Ovary (tissue), 9 donors: Measurements from ENCODE around the gene TMEM135. TPM values are rescaled to one million over a fixed set of nuclear protein-coding genes. Genes with fewer than 3 reads are reported as not detected.
"Not testable (repeated sequence)": the region's sequence is repeated elsewhere in the genome, so short reads cannot be mapped to it uniquely, and the experiment has no call there.

Experiments used
- DNase-seq, 5 donors: peaks; one replicate each; pipeline ENCODE4 v3.0.0-alpha.2; 2019 to 2020
- H3K27ac ChIP-seq, 2 donors: fragments of 200-600 bp; one replicate each; pipeline versions ENCODE4 v1.5.1 to v1.8.0; 2019 to 2022
- H3K27me3 ChIP-seq: fragments of 200-600 bp; one replicate; pipeline ENCODE4 v1.8.0; 2022
- H3K36me3 ChIP-seq: fragments of 200-600 bp; sonication (generic); one replicate; pipeline ENCODE4 v1.5.1; 2019
- H3K4me1 ChIP-seq: one replicate; pipeline ENCODE4 v1.8.1; 2013; ENCODE audit warnings: mild to moderate bottlenecking, moderate library complexity; ENCODE audit not compliant: insufficient read depth
- H3K4me3 ChIP-seq: fragments of 200-600 bp; sonication (generic); one replicate; pipeline ENCODE4 v1.5.1; 2017
- H3K9me3 ChIP-seq, 2 donors: fragments of 200-600 bp in 1 of 2; sonication (generic) in 1 of 2; one replicate each; pipeline versions ENCODE4 v1.5.1 to v1.8.1; 2013 to 2019; ENCODE audit warnings: mild to moderate bottlenecking in 1 of 2, moderate library complexity in 1 of 2
- CTCF ChIP-seq, 3 donors: fragments of 450-650 bp in 2 of 3; fragments of 200-600 bp in 1 of 3; IDR thresholded peaks; one replicate each; pipeline versions ENCODE4 v1.5.1 to v1.8.0; 2016 to 2022; ENCODE audit warnings: antibody characterized with exemption in 3 of 3, mild to moderate bottlenecking in 1 of 3
- EP300 ChIP-seq: sonication (generic); formaldehyde crosslinking; IDR thresholded peaks from one replicate; pipeline ENCODE4 v1.6.1; 2017; ENCODE audit warnings: antibody characterized with exemption
- POLR2A ChIP-seq: fragments of 450-650 bp; IDR thresholded peaks from one replicate; pipeline ENCODE4 v1.6.1; 2017; ENCODE audit warnings: antibody characterized with exemption, mild to moderate bottlenecking, moderate library complexity
- WGBS, 3 donors: extraction: QIAGEN DNeasy Blood & Tissue Kit in 1 of 3; methylation state at CpG; one replicate each; pipeline versions ENCODE4 v1.1.5 to v1.1.7; 2013 to 2017; 5-methylcytosine and 5-hydroxymethylcytosine counted together
- intact Hi-C, 4 donors: fragments of 100-400 bp; cut with DNase I; formaldehyde crosslinking; loops; one replicate each; pipeline versions ENCODE4 v1.11.0 to v1.15.1; 2022 to 2023
- polyA plus RNA-seq, 2 donors: library from polyadenylated mRNA; stranded (reverse); fragments of 200-250 nt in 1 of 2; fragments of 350-450 nt in 1 of 2; fragmentation: Illumina TruSeq in 1 of 2; extraction: RNeasy Lipid Tissue Mini Kit (QIAGEN cat#74804) in 1 of 2; gene quantifications; one replicate each; pipeline ENCODE4 v1.2.3, GENCODE V29; 2013 to 2014
- total RNA-seq, 7 donors: library from RNA; depleted of rRNA in 2 of 7; stranded (reverse); fragments of >200 nt in 2 of 7; fragmentation: NEBNext Ultra II Directional in 3 of 7; extraction: Animal tissue kit (Norgen Biotek cat#: 25700) in 3 of 7; gene quantifications; one replicate each; pipeline versions ENCODE4 v1.1.0 to v1.2.4, GENCODE V29; 2016 to 2023
- donor health status: DM: no; HTN: no; CAD: no; lungs with moderate emphysema.
- donor health status: DM: no; HTN: no; CAD: no.
- donor health status: Bipolar disorder and iron deficiency.
- donor health status: DM: yes; HTN: yes; CAD: no.
- donor health status: DM: no; HTN: no; CAD: no.
- donor health status: DM: yes; HTN: yes; CAD: no.

TMEM135 gene
- total and polyA plus RNA-seq, 9 donors: 8.8 to 24.2 (median 19.6) TPM

GRCh38 chr11:87150936-87151335, 113.2 kb downstream of the TMEM135 start:
- Histone ChIP-seq H3K27me3 (no peaks in the 10 kb centered on the region), H3K9me3 (no peaks in the 10 kb centered on the region), H3K4me1 (no peaks in the 10 kb centered on the region), H3K4me3 (no peak overlapping the region), H3K36me3 (no peaks in the 10 kb centered on the region), H3K27ac (no peak overlapping the region)
- no peak for DNase-seq
- WGBS, 3 donors: 40 to 48% (median 43%) methylated on average over 1 of the region's 1 CpG
- TF ChIP-seq CTCF (IDR thresholded peaks at IDR 0.05) (no peak), POLR2A (no peak), EP300 (no peak)
- intact Hi-C loops: no loop called here

GRCh38 chr11:87154246-87154645, 116.5 kb downstream of the TMEM135 start:
- Histone ChIP-seq H3K9me3 (no peaks in the 10 kb centered on the region), H3K27ac (no peak overlapping the region), H3K27me3 (no peaks in the 10 kb centered on the region), H3K4me3 (no peak overlapping the region), H3K4me1 (no peaks in the 10 kb centered on the region), H3K36me3 (no peaks in the 10 kb centered on the region)
- 94 to 99% (median 95%) methylated on average over 2 of the region's 2 CpGs for WGBS, 3 donors
- no peak for DNase-seq
- TF ChIP-seq EP300: no peak
- no peak for TF ChIP-seq CTCF (IDR thresholded peaks at IDR 0.05)
- no peak for TF ChIP-seq POLR2A
- intact Hi-C loops: no loop called here

- intact Hi-C loops: no loop called here
- H3K9me3 ChIP-seq: no peaks in the 10 kb centered on the region
- DNase-seq: no peak
- H3K27ac ChIP-seq: no peak overlapping the region
- TF ChIP-seq POLR2A (no peak), CTCF (IDR thresholded peaks at IDR 0.05) (no peak), EP300 (no peak)
- H3K27me3 ChIP-seq: no peaks in the 10 kb centered on the region
- H3K4me3 ChIP-seq: no peak overlapping the region
- H3K4me1 ChIP-seq: no peaks in the 10 kb centered on the region
- 98 to 99% (median 98%) methylated on average over 2 of the region's 2 CpGs for WGBS, 3 donors
- H3K36me3 ChIP-seq: no peaks in the 10 kb centered on the region
Observed at GRCh38 chr11:87156970-87157369, 119.2 kb downstream of the TMEM135 start.

GRCh38 chr11:87169076-87169475, 131.3 kb downstream of the TMEM135 start:
- H3K4me1 ChIP-seq, H3K27ac ChIP-seq, intact Hi-C loops, H3K4me3 ChIP-seq, H3K36me3 ChIP-seq, DNase-seq, H3K9me3 ChIP-seq, H3K27me3 ChIP-seq: not testable (repeated sequence)
- WGBS, 3 donors: 93 to 97% (median 97%) methylated on average over 3 of the region's 3 CpGs

- 80 to 93% (median 89%) methylated on average over 3 of the region's 3 CpGs for WGBS, 3 donors
- H3K4me1 ChIP-seq: no peaks in the 10 kb centered on the region
- no peak overlapping the region for H3K27ac ChIP-seq
- DNase-seq: no peak
- H3K27me3 ChIP-seq: no peaks in the 10 kb centered on the region
- TF ChIP-seq EP300: no peak
- no peak for TF ChIP-seq CTCF (IDR thresholded peaks at IDR 0.05)
- TF ChIP-seq POLR2A: no peak
- intact Hi-C loops: no loop called here
- H3K4me3 ChIP-seq: no peak overlapping the region
- H3K9me3 ChIP-seq: no peaks in the 10 kb centered on the region
- H3K36me3 ChIP-seq: no peaks in the 10 kb centered on the region
Observed at GRCh38 chr11:87173185-87174039, 135.7 kb downstream of the TMEM135 start.
